Stimulated activated CD8-positive, alpha-beta memory T cell treated with anti-CD3 and anti-CD28 coated beads, Interleukin-2, amount 100 ng/mL, for 1 hour (primary cell): ENCODE results near the gene LIN28A.
"Not testable (repeated sequence)": the region's sequence is repeated elsewhere in the genome, so short reads cannot be mapped to it uniquely, and the experiment has no call there.

Experiments used
- DNase-seq, 2 donors: peaks; one replicate each; pipeline ENCODE4 v3.0.0-alpha.2; 2020; ENCODE audit warnings: low read depth in 2 of 2

LIN28A gene

DNA sequence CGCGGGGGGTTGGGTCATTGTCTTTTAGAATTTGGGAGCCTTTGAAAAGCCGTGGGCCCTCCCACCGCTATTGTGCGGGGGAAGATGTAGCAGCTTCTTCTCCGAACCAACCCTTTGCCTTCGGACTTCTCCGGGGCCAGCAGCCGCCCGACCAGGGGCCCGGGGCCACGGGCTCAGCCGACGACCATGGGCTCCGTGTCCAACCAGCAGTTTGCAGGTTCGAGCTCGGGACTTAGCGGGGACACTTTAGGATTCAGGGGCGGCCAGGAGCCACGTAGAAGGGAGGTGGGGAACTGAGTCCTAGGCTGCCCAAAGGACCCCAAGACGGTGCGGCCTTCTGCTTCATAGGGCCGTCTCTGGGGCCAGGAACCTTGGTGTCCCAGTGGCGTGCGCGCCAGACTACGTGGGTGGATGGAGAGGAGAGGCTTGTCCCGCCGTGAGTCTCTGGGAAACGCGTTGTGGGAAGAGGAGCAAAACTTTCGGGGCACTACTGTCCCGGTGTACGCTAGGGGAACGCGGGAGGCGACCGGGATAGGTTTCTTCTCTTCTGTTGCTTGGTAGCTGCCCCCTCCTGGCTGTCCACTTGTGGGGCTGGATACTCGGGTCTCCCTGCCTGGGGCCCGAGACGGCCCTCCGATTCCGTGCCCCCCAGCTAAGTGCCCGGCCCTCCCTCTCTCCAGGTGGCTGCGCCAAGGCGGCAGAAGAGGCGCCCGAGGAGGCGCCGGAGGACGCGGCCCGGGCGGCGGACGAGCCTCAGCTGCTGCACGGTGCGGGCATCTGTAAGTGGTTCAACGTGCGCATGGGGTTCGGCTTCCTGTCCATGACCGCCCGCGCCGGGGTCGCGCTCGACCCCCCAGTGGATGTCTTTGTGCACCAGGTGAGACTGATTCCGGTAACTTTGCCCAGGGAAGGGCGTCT, at the start of gene LIN28A:
LIN28A (plus strand) TSS at position 112 of the 918 bp plus-strand sequence; CDS start at position 187, 75 bp downstream.
- DNase-seq, result no peak

GRCh38 chr1:26361605-26362122, 49.0 kb upstream of the LIN28A start:
- no peak for DNase-seq

GRCh38 chr1:26362331-26362730, 48.3 kb upstream of the LIN28A start:
- no peak for DNase-seq

DNA sequence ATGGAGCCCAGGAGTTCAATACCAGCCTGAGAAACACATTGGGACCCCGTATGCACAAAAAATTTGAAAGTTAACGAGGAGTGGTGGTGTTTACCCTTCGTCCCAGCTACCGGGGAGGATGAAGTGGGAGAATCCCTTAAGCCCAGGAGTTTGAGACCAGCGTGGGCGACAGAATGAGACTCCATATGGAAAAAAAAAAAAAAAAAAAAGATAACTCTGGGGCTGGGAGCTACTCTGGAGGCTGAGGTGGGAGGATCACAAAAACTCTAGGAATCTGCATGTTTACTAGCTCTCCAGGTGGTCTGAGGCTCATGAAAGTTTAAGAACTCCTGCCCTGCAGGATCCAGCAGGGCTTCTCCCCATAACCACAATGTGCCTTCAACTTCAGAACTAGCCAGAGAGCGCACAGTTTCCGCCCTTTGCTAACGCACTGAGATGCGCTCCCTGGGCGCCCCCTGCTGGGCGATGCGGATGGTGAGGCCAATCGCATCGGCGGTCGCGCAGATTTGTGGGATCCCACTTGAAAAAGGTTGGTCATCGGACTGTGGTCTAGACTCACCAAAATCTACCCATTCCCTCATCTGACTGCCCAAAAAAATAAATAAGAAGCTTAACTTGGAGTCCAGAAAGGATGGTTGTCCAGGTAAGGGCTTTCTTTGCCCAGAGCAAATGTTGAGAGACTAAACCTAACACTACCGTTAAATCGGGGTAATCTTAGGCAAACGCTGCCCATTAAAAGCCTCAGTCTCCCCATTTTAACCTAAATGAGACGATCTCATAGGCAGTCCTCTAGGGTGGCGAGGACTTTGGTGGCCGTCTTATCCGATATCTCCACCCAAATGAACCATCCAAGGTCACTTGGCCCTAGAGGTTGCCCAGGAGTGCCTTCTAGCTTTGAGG, 46.8 kb upstream of the LIN28A start:
- peak; percentile 71 to 73 for DNase-seq

DNA sequence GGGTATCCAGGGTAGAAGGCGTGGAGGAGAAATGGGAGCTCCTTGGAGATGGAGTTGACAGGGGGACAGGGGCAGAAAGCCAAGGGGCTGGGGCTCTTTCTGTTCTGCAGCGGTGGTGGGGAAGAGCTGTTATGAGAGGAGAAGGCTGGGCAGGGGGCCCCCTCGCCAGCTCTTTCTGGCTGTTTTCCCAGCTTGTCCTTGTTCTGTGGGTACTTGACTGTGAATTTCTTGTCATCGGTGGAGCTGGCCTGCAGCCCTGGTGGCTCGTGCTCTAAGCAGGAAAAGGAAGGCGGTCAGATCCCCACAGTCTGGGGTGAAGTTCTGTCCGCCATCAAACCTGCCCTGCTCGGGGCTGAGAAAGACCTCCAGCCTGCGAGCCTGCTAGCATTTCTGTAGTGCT, 45.7 kb upstream of the LIN28A start:
- no peak for DNase-seq

DNA sequence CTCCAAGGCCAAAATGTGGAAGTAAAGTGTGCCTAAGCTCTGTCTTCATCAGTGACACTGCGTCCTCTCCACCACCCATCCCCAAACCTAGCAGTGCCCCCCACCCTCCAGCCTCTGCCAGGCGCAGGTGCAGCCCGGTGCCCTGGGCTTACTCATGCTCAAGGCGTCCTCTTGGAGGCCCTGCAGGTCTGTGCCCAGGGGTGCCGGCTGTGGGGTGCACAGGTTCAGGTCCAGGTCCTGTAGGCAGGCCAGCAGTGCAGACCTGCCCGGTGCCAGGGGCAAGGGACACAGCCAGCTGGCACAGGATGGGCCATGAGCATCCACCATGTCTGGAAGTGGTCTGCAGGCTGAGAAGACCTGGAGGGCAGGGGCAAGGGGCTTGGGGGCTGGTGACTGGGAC, 43.2 kb upstream of the LIN28A start:
- no peak for DNase-seq

DNA sequence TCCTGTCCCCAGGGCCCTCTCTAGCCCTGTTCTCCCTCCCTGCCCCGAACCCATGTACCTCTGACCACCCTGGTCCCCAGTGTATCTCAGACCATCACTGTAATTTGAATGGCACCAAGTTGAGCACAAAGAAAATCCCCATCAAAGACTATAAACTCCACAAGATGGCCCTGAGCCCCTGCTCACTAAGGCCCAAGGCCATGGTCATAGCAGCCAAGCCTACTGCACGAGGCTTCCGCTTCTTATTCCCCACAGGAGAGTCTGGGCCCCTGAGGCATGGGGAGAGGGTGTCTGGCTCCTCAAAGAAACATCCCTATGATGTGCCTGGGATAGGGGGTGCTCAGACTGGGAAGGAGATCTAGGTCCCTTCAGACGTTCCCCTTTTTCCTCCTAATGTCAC, 42.6 kb upstream of the LIN28A start:
- no peak for DNase-seq

DNA sequence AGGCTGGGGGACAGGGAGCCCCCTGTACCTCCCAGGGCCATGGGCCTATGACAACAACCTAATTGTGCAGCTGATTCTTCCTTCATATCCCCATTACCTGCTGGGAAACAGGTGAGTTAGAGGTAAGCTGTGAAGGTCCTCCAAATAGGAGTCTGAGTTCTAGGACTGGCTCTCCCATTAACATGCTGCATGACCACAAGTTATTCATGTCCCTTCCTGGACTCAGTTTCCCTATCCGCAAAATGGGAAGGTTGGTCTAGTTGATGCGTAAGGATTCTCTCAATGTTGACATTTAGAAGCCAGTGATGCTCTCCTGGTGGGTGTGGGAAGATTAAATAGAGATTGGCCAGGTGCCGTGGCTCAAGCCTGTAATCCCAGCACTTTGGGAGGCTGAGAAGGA, 42.1 kb upstream of the LIN28A start:
- no peak for DNase-seq

- no peak for DNase-seq
Measured at GRCh38 chr1:26370591-26371382, 39.8 kb upstream of the LIN28A start.

DNA sequence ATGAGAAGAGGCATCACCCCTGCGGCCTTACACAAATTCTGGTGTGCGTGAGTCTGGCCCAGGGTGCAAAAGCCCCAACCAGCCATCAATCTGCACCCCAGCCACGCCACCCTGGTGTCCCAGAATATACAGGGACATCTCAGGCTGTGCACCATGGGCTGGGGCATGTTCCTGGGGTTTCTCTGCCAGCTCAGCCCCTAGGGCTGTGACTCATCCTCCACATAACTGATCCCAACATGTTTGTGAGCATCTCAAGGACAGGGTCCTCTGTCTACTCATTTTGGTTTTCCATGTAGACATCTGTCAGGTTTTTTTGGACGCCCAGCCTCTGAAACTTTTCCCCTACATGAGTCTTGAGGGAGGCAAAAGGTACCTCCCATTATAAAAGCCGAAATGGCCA, 38.6 kb upstream of the LIN28A start:
- DNase-seq, result no peak

DNA sequence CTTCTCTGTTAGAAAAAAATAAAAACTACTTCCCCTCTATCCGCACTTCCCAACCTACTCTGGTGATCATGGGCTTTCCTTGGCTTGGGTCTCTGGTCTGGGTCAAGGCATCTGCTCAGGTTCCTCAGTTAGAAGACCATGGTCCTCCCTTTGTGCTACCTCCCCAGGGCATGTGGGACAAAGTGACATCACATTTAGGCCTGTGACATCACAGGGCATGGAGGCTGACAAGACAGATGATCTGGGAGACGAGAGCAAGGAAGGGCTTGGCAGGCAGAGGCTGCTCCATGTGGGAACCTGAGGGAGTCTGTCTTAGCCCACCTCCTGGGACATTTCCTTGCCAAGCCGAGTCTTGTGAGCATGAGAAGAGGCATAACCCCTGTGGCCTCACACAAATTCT, 38.0 kb upstream of the LIN28A start, which contains the start of gene ZNF683:
ZNF683 (minus strand) TSS at position 140 of the 400 bp plus-strand sequence. CDS start 4,179 bp downstream, outside the sequence.
- DNase-seq, result not testable (repeated sequence)

- peak in 1 of 2 donors; percentile 20 for DNase-seq
Measured at GRCh38 chr1:26373281-26373680, 37.3 kb upstream of the LIN28A start.

DNA sequence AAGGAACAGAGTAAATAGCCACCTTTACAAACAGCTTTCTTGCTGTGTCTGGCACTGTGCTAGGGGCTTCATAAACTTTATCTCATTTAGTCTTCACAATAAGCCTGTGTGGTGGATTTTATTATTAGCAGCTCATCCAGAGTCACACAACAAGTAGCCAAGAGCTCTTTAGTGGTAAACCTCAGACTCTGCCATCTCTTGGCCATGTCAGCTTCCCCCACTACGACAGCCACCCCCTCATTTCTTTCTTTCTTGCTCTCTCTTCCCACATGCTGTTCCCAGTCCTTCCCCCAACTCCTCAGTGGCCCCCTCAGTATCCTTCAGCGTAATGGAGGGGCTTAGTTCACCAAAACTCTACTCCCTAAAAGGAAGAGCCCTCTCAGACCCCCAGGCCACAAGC, 36.8 kb upstream of the LIN28A start:
- DNase-seq, result no peak

DNA sequence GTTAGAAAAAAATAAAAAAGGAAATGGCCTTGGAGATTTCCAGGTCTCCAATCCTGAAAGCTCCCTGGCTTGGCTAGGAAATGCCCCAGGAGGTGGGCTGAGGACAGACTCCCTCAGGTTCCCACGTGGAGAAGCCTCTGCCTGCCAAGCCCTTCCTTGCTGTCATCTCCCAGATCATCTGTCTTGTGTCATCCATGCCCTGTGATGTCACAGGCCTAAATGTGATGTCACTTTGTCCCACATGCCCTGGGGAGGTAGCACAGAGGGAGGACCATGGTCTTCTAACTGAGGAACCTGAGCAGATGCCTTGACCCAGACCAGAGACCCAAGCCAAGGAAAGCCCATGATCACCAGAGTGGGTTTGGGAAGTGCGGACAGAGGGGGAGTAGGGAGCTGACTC, 36.3 kb upstream of the LIN28A start:
- DNase-seq, result not testable (repeated sequence)

DNA sequence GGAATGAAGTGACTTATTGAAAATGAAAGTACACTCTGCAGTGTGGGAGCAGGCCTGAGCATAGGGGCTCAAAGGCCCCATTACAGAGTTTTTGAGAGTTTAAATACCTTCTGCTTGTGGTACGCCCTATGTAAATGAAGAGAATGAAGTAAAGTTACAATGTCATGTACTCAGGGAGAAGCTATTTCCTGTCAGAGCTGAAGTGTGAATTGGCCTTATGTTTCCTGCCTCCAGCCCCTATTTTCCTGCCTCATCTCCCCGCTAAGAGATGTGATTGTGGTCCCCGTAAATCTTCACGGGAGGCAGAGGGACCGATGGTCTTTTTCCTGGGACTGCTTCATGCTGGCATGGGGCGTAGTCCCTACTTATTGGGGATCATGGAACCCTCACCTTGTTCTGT, 35.5 kb upstream of the LIN28A start:
- no peak for DNase-seq

DNA sequence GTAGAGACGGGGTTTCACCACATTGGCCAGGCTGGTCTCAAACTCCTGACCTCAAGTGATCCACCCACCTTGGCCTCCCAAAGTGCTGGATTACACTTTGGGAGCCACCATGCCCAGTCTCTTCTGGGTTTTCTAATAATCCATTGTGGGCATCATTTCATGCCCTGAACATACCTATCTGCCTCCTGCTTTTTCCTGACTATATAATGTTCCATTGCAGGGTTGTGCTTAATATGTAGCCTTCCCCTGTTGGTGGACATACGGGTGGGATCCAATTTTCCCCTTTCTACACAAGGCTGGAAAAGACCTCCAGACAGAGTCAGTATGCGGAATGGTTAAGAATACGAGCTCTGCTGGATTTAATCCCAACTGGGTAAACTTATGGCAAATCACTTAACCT, 34.6 kb upstream of the LIN28A start:
- DNase-seq, result no peak

- DNase-seq, result peak; percentile 66
Measured at GRCh38 chr1:26378088-26378878, 32.3 kb upstream of the LIN28A start.

- no peak for DNase-seq
Measured at GRCh38 chr1:26378879-26379251, 31.8 kb upstream of the LIN28A start.

- DNase-seq, result no peak
Measured at GRCh38 chr1:26384076-26384475, 26.5 kb upstream of the LIN28A start.

GRCh38 chr1:26385063-26385462, 25.6 kb upstream of the LIN28A start:
- DNase-seq, result not testable (repeated sequence)

- no peak for DNase-seq
Measured at GRCh38 chr1:26387447-26387846, 23.2 kb upstream of the LIN28A start.
